Caki2 (cell line): ENCODE data around the gene CLEC2D. TPM values are rescaled to one million over a fixed set of nuclear protein-coding genes. Genes with fewer than 3 reads are reported as not detected.
"Not testable (repeated sequence)": the region's sequence is repeated elsewhere in the genome, so short reads cannot be mapped to it uniquely, and the experiment has no call there.

ENCODE experiments used
- DNase-seq: peaks from one replicate; pipeline ENCODE4 v3.0.0-alpha.2; 2015; ENCODE audit warnings: low read depth
- in situ Hi-C: cut with HindIII; loops from 2 replicates; pipeline ENCODE4 v1.10.0; 2016; ENCODE audit warnings: low sequenced_read_pairs, low pct_unique_long_range_greater_than_20kb, mixed read lengths
- total RNA-seq: library from RNA; depleted of rRNA; stranded (reverse); fragments of >200 nt; shearing (Covaris generic); gene quantifications from 2 replicates; pipeline ENCODE4 v1.2.3, GENCODE V29; 2014; ENCODE audit warnings: low replicate concordance

CLEC2D gene
- total RNA-seq, 1 experiment from 2014 or later = 1.8 TPM

- DNase-seq = no peak
- in situ Hi-C loops = no loop called here
Measured at GRCh38 chr12:9717070-9717925, 47.8 kb downstream of the CLEC2D start.

GRCh38 chr12:9718968-9719367 lies 49.5 kb downstream of the CLEC2D start:
- in situ Hi-C loops = no loop called here
- DNase-seq = no peak

- DNase-seq = no peak
- in situ Hi-C loops = no loop called here
Measured at GRCh38 chr12:9719790-9720189, 50.3 kb downstream of the CLEC2D start.

- DNase-seq = peak; percentile 37
- in situ Hi-C loops = no loop called here
Measured at GRCh38 chr12:9721394-9722092, 52.0 kb downstream of the CLEC2D start.

GRCh38 chr12:9724023-9724422 lies 54.5 kb downstream of the CLEC2D start:
- no peak for DNase-seq
- in situ Hi-C loops = no loop called here

- no peak for DNase-seq
- in situ Hi-C loops = no loop called here
Measured at GRCh38 chr12:9725213-9725870, 55.8 kb downstream of the CLEC2D start.

- peak; percentile 59 for DNase-seq
- in situ Hi-C loops = no loop called here
Measured at GRCh38 chr12:9727813-9728212, 58.3 kb downstream of the CLEC2D start.

- in situ Hi-C loops = no loop called here
- no peak for DNase-seq
Measured at GRCh38 chr12:9729082-9729481, 59.6 kb downstream of the CLEC2D start.

- DNase-seq = no peak
- in situ Hi-C loops = no loop called here
Measured at GRCh38 chr12:9730011-9730410, 60.5 kb downstream of the CLEC2D start.

- in situ Hi-C loops = no loop called here
- DNase-seq = no peak
Measured at GRCh38 chr12:9730591-9730990, 61.1 kb downstream of the CLEC2D start.

GRCh38 chr12:9731393-9731792 lies 61.9 kb downstream of the CLEC2D start:
- in situ Hi-C loops = no loop called here

GRCh38 chr12:9731797-9732196 lies 62.3 kb downstream of the CLEC2D start:
- DNase-seq = no peak
- in situ Hi-C loops = no loop called here

More at GRCh38 chr12:9731393-9731792, 61.9 kb downstream of the CLEC2D start:
- DNase-seq = no peak

- in situ Hi-C loops = no loop called here
Measured at GRCh38 chr12:9732921-9733461, 63.5 kb downstream of the CLEC2D start, which contains the start of gene CLECL1. CLECL1 (minus strand) TSS chr12:9733097.

GRCh38 chr12:9735601-9736000 lies 66.1 kb downstream of the CLEC2D start:
- no peak for DNase-seq
- in situ Hi-C loops = no loop called here

More at GRCh38 chr12:9732921-9733461, 63.5 kb downstream of the CLEC2D start, which contains the start of gene CLECL1:
- DNase-seq = no peak

- in situ Hi-C loops = no loop called here
- no peak for DNase-seq
Measured at GRCh38 chr12:9736936-9737705, 67.6 kb downstream of the CLEC2D start.

- DNase-seq, in situ Hi-C loops: not testable (repeated sequence)
Measured at GRCh38 chr12:9738905-9739304, 69.4 kb downstream of the CLEC2D start.

GRCh38 chr12:9739404-9740105 lies 70.0 kb downstream of the CLEC2D start:
- DNase-seq, in situ Hi-C loops: not testable (repeated sequence)
